OCI-LY7 (cell line): ENCODE data around the gene TDRD10. TPM values are rescaled to one million over a fixed set of nuclear protein-coding genes. Genes with fewer than 3 reads are reported as not detected.

Source experiments
- BruUV-seq: library from RNA; stranded (reverse); fragments of 400-500 nt; replicated peaks from 2 replicates; lab custom pipeline; 2021; lab: Mats Ljungman, UMichigan
- CTCF ChIA-PET: fragments of 300-600 bp; sonication (Branson Sonifier 250); formaldehyde crosslinking; loops from one replicate; lab custom pipeline; 2022; ENCODE audit warnings: antibody characterized with exemption; ENCODE audit not compliant: unreplicated experiment; lab: Charles Lee
- POLR2A ChIA-PET: fragments of 300-600 bp; sonication (Branson Sonifier 250); formaldehyde crosslinking; loops from one replicate; lab custom pipeline; 2022; ENCODE audit warnings: antibody characterized with exemption; lab: Charles Lee
- DNase-seq: peaks from one replicate; pipeline ENCODE4 v3.0.0-alpha.2; 2015; ENCODE audit warnings: low spot score
- H2AFZ ChIP-seq: fragments of 200-600 bp; sonication (generic), shearing (Covaris generic); 2 replicates; pipeline ENCODE4 v1.6.1; 2014; ENCODE audit warnings: mild to moderate bottlenecking, antibody characterized with exemption, low read length, moderate library complexity
- H3K27ac ChIP-seq: fragments of 200-600 bp; sonication (generic); 2 replicates; pipeline ENCODE4 v1.5.1; 2014; ENCODE audit warnings: mixed run types, low read depth, mild to moderate bottlenecking, moderate library complexity, low read length, inconsistent platforms; ENCODE audit not compliant: poor library complexity, severe bottlenecking
- H3K36me3 ChIP-seq: fragments of 200-600 bp; sonication (generic); 2 replicates; pipeline ENCODE4 v1.6.1; 2014; ENCODE audit warnings: mild to moderate bottlenecking, antibody characterized with exemption, low read length, moderate library complexity, mixed read lengths; ENCODE audit not compliant: insufficient read depth
- H3K4me1 ChIP-seq: fragments of 200-600 bp; sonication (generic); 2 replicates; pipeline ENCODE4 v1.5.1; 2014; ENCODE audit warnings: mild to moderate bottlenecking, low read length; ENCODE audit not compliant: insufficient read depth, poor library complexity, severe bottlenecking
- H3K4me2 ChIP-seq: fragments of 200-600 bp; sonication (generic); 2 replicates; pipeline ENCODE4 v1.6.1; 2014; ENCODE audit warnings: mild to moderate bottlenecking, low read length
- H3K4me3 ChIP-seq: fragments of 200-600 bp; sonication (generic); 2 replicates; pipeline ENCODE4 v1.5.1; 2014; ENCODE audit warnings: mild to moderate bottlenecking, low read depth, low read length; ENCODE audit not compliant: poor library complexity, severe bottlenecking
- H3K79me2 ChIP-seq: fragments of 200-600 bp; sonication (generic); 2 replicates; pipeline ENCODE4 v1.6.1; 2016; ENCODE audit warnings: low read depth, mild to moderate bottlenecking, low read length, moderate library complexity, mixed read lengths; ENCODE audit not compliant: insufficient read depth
- H3K9me2 ChIP-seq: fragments of 200-600 bp; sonication (generic); 2 replicates; pipeline ENCODE4 v1.6.1; 2016; ENCODE audit warnings: mild to moderate bottlenecking, low read length, mixed read lengths; ENCODE audit not compliant: insufficient read depth
- H3K9me3 ChIP-seq: fragments of 200-600 bp; sonication (generic); 2 replicates; pipeline ENCODE4 v1.6.1; 2014; ENCODE audit warnings: mild to moderate bottlenecking, mixed run types, low read length, mixed read lengths
- H4K20me1 ChIP-seq: fragments of 200-600 bp; sonication (generic); 2 replicates; pipeline ENCODE4 v1.6.1; 2014; ENCODE audit warnings: mild to moderate bottlenecking, antibody characterized with exemption, low read length, moderate library complexity, mixed read lengths; ENCODE audit not compliant: insufficient read depth
- CTCF ChIP-seq: fragments of 200-600 bp; sonication (generic); conservative IDR thresholded peaks from 2 replicates; pipeline ENCODE4 v1.5.1; 2014; ENCODE audit warnings: mild to moderate bottlenecking, antibody characterized with exemption, low read length, moderate library complexity, mixed read lengths
- EZH2phosphoT487 ChIP-seq: fragments of 200-600 bp; sonication (generic); IDR thresholded peaks from 2 replicates; pipeline ENCODE4 v1.6.1; 2018; ENCODE audit warnings: low read depth, borderline replicate concordance, mild to moderate bottlenecking, mixed run types, antibody characterized with exemption, low read length, moderate library complexity, mixed read lengths
- intact Hi-C: fragments of 100-400 bp; cut with micrococcal nuclease; formaldehyde crosslinking; loops from one replicate; pipeline ENCODE4 v1.10.0; 2022; ENCODE audit not compliant: unreplicated experiment
- total RNA-seq, 2 experiments: library from RNA; depleted of rRNA in 1 of 2; stranded (reverse); fragments of >200 nt in 1 of 2; shearing (Covaris generic) in 1 of 2; gene quantifications; 2 replicates each; pipeline ENCODE4 v1.2.3, GENCODE V29; 2014 to 2022

TDRD10 gene
- total RNA-seq, 2 experiments from 2014 or later, result 0.13 TPM; not detected in 1

GRCh38 chr1:154468535-154469250 lies 33.3 kb upstream of the TDRD10 start:
- DNase-seq, result no peak
- no TSS peak for BruUV-seq
- Histone ChIP-seq H3K9me2 (no peaks in the 10 kb centered on the region), H4K20me1 (no peaks in the 10 kb centered on the region), H3K36me3 (no peaks in the 10 kb centered on the region), H3K79me2 (no peaks in the 10 kb centered on the region), H2AFZ (no peak overlapping the region), H3K4me1 (no peaks in the 10 kb centered on the region), H3K27ac (no peak overlapping the region), H3K4me2 (no peak overlapping the region), H3K9me3 (no peaks in the 10 kb centered on the region), H3K4me3 (no peak overlapping the region)
- intact Hi-C loops, result no loop called here
- POLR2A ChIA-PET, result interaction anchor here (0.6 to 1.2 kb wide), 4 partner anchors 10 to 397 kb away, joined by 3 to 5 read pairs (median 4); no protein-coding TSS in a partner anchor
- TF ChIP-seq CTCF (no peak), EZH2phosphoT487 (no peak)
- CTCF ChIA-PET, result interaction anchor here (0.9 kb wide), 1 partner anchor 78 kb away, joined by 4 read pairs; no protein-coding TSS in a partner anchor

DNA sequence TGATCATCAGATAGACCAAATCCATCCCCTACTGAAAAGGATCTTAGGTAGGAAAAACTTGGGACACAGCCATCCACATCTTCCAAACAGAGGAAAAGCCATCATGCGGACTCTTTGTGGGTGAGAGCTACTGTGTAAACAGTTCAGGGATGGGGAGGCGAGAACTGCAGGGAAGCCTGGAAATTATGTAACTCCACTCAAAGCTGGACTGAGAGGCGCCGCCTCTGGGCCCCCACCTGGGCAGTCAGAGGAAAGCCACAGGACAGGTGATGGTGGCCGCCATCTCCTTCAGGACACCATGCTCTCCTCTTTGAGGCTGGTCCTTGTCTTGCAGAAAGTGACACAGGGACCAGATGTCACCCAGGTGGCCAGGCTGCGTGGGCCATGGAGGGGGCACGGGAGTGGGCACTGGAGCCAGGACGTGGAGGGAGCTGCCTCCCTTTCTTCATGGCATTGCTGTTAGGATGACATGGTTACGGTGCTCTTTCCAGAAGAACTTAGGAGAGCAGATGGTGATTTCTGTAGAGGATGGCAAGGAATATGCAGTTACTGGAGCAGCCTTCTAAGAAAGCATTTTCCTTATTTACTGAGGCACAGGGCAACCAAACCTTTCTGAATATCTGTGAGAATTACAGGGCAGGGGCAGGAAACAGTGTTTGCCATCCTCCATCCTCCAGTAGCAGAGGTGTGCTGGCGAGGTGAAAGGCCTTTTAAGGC lies 32.0 kb upstream of the TDRD10 start:
- H3K79me2 ChIP-seq, result no peaks in the 10 kb centered on the region
- H3K27ac ChIP-seq, result no peak overlapping the region
- TF ChIP-seq EZH2phosphoT487, result no peak
- no peak for TF ChIP-seq CTCF
- no peak for DNase-seq
- H3K4me3 ChIP-seq, result no peak overlapping the region
- ChIA-PET CTCF (no interaction called here), POLR2A (interaction anchor here (0.7 kb wide), 1 partner anchor 18 kb away, joined by 3 read pairs; no protein-coding TSS in a partner anchor)
- intact Hi-C loops, result loop anchor here (10.0 kb wide), 1 partner anchor 285 kb away; no protein-coding TSS in a partner anchor
- no peak overlapping the region for H3K4me2 ChIP-seq
- BruUV-seq, result no TSS peak
- H2AFZ ChIP-seq, result no peak overlapping the region
- H3K4me1 ChIP-seq, result peaks cover 5% of the 10 kb centered on the region
- H4K20me1 ChIP-seq, result no peaks in the 10 kb centered on the region
- H3K36me3 ChIP-seq, result no peaks in the 10 kb centered on the region
- H3K9me2 ChIP-seq, result no peaks in the 10 kb centered on the region
- no peaks in the 10 kb centered on the region for H3K9me3 ChIP-seq
